CD14-positive monocyte (primary cell): Measurements from ENCODE around the gene PHACTR2. TPM values are rescaled to one million over a fixed set of nuclear protein-coding genes. Genes with fewer than 3 reads are reported as not detected.

Experiments used
- DNase-seq, 3 donors: peaks; one replicate each; pipeline ENCODE4 v3.0.0-alpha.2; 2011 to 2022
- H2AFZ ChIP-seq: 2 replicates; pipeline ENCODE4 v1.6.0; 2012; ENCODE audit warnings: mild to moderate bottlenecking, low read depth, low read length, inconsistent platforms; ENCODE audit not compliant: insufficient read depth, poor library complexity, severe bottlenecking
- H3K27ac ChIP-seq, 2 donors: 1 replicate in 1 of 2; 2 replicates in 1 of 2; pipeline ENCODE4 v1.5.1; 2012 to 2013; ENCODE audit warnings: low read length in 2 of 2, control low read depth in 1 of 2, inconsistent platforms in 1 of 2, low read depth in 1 of 2, mild to moderate bottlenecking in 1 of 2
- H3K27me3 ChIP-seq, 2 donors: one replicate each; pipeline versions ENCODE4 v1.6.0 to v1.6.1; 2011 to 2013; ENCODE audit warnings: low read length in 2 of 2; ENCODE audit not compliant: control insufficient read depth in 2 of 2, insufficient read depth in 2 of 2
- H3K36me3 ChIP-seq, 2 donors: replicated peaks in 1 of 2; 1 replicate in 1 of 2; 2 replicates in 1 of 2; pipeline versions ENCODE4 v1.5.1 to v1.6.1; 2012 to 2013; ENCODE audit warnings: low read length in 2 of 2, control low read depth in 1 of 2, inconsistent platforms in 1 of 2, mild to moderate bottlenecking in 1 of 2; ENCODE audit not compliant: insufficient read depth in 2 of 2, control insufficient read depth in 1 of 2
- H3K4me1 ChIP-seq, 2 donors: 1 replicate in 1 of 2; 2 replicates in 1 of 2; pipeline versions ENCODE4 v1.5.1 to v1.6.1; 2012 to 2013; ENCODE audit warnings: low read length in 2 of 2, control low read depth in 1 of 2, inconsistent platforms in 1 of 2, mild to moderate bottlenecking in 1 of 2, moderate library complexity in 1 of 2; ENCODE audit not compliant: insufficient read depth in 2 of 2, control insufficient read depth in 1 of 2
- H3K4me2 ChIP-seq: replicated peaks from 2 replicates; pipeline ENCODE3; 2012; ENCODE audit warnings: low read length, moderate library complexity, mild to moderate bottlenecking; ENCODE audit not compliant: poor library complexity, severe bottlenecking; ENCODE audit errors: extremely low read depth
- H3K4me3 ChIP-seq, 3 experiments: fragments of 200-600 bp in 1 of 3; sonication (generic) in 1 of 3; replicated peaks in 1 of 3; 1 replicate in 2 of 3; 2 replicates in 1 of 3; pipeline ENCODE4 v1.5.1; 2011 to 2013; ENCODE audit warnings: low read length in 3 of 3, mild to moderate bottlenecking in 3 of 3, control low read depth in 2 of 3, low read depth in 2 of 3, inconsistent platforms in 1 of 3, moderate library complexity in 1 of 3
- H3K79me2 ChIP-seq: 2 replicates; pipeline ENCODE4 v1.6.0; 2012; ENCODE audit warnings: mild to moderate bottlenecking, control low read depth, inconsistent platforms, low read length, moderate library complexity; ENCODE audit not compliant: insufficient read depth
- H3K9ac ChIP-seq: 2 replicates; pipeline ENCODE4 v1.6.0; 2017; ENCODE audit warnings: low read length, mild to moderate bottlenecking; ENCODE audit not compliant: insufficient read depth, poor library complexity, severe bottlenecking
- H3K9me3 ChIP-seq, 2 donors: replicated peaks in 1 of 2; 1 replicate in 1 of 2; 2 replicates in 1 of 2; pipeline versions ENCODE4 v1.5.1 to v1.6.1; 2012 to 2013; ENCODE audit warnings: low read length in 2 of 2, control low read depth in 1 of 2; ENCODE audit not compliant: control insufficient read depth in 1 of 2, insufficient read depth in 1 of 2
- H4K20me1 ChIP-seq: 2 replicates; pipeline ENCODE4 v1.6.0; 2012; ENCODE audit warnings: mild to moderate bottlenecking, low read length, control low read depth, moderate library complexity; ENCODE audit not compliant: insufficient read depth
- H3K27ac Mint-ChIP-seq, 7 donors: one replicate each; pipeline ENCODE4 v1.8.0; 2020; ENCODE audit warnings: mild to moderate bottlenecking in 7 of 7, mixed read lengths in 7 of 7, moderate library complexity in 6 of 7, inconsistent platforms in 2 of 7
- H3K27me3 Mint-ChIP-seq, 3 donors: one replicate each; pipeline ENCODE4 v1.8.0; 2021 to 2022; ENCODE audit warnings: low read depth in 3 of 3, mild to moderate bottlenecking in 3 of 3, mixed read lengths in 3 of 3, moderate library complexity in 3 of 3, inconsistent platforms in 1 of 3
- H3K36me3 Mint-ChIP-seq, 2 donors: one replicate each; pipeline ENCODE4 v1.8.0; 2020; ENCODE audit warnings: mixed read lengths in 2 of 2, inconsistent platforms in 1 of 2, mild to moderate bottlenecking in 1 of 2
- H3K4me1 Mint-ChIP-seq: one replicate; pipeline ENCODE4 v1.8.0; 2020; ENCODE audit warnings: mild to moderate bottlenecking, mixed read lengths
- H3K4me3 Mint-ChIP-seq, 2 donors: one replicate each; pipeline ENCODE4 v1.8.0; 2020; ENCODE audit warnings: mild to moderate bottlenecking in 2 of 2, mixed read lengths in 2 of 2, moderate library complexity in 1 of 2
- H3K9me3 Mint-ChIP-seq, 7 donors: one replicate each; pipeline ENCODE4 v1.8.0; 2020 to 2022; ENCODE audit warnings: mixed read lengths in 7 of 7, mild to moderate bottlenecking in 6 of 7, moderate library complexity in 6 of 7, inconsistent platforms in 2 of 7
- WGBS: methylation state at CpG from one replicate; pipeline ENCODE4 v1.1.5; 2013; ENCODE audit warnings: missing lambda C conversion rate; ENCODE audit not compliant: insufficient coverage; 5-methylcytosine and 5-hydroxymethylcytosine counted together
- intact Hi-C, 2 donors: fragments of 100-400 bp; cut with micrococcal nuclease; formaldehyde crosslinking; loops; one replicate each; pipeline versions ENCODE4 v1.15.0 to v1.15.1; 2023
- polyA plus RNA-seq, 3 donors: library from polyadenylated mRNA; depleted of rRNA in 1 of 3; unstranded in 2 of 3; stranded (reverse) in 1 of 3; fragments of 300-500 nt in 2 of 3; fragments of >200 nt in 1 of 3; fragmentation: Illumina TruSeq in 2 of 3; gene quantifications; 1 replicate in 2 of 3; 2 replicates in 1 of 3; pipeline ENCODE4 v1.2.3, GENCODE V29; 2012 to 2021
- TF ChIP-seq, protein P1 (sequence below): fragments of 200-600 bp; IDR thresholded peaks from one replicate; pipeline ENCODE4 v1.8.0; 2022; ENCODE audit warnings: antibody characterized with exemption, mild to moderate bottlenecking

PHACTR2 gene
- polyA plus RNA-seq, 3 donors: 9.6 to 11.6 (median 11.2) TPM

DNA sequence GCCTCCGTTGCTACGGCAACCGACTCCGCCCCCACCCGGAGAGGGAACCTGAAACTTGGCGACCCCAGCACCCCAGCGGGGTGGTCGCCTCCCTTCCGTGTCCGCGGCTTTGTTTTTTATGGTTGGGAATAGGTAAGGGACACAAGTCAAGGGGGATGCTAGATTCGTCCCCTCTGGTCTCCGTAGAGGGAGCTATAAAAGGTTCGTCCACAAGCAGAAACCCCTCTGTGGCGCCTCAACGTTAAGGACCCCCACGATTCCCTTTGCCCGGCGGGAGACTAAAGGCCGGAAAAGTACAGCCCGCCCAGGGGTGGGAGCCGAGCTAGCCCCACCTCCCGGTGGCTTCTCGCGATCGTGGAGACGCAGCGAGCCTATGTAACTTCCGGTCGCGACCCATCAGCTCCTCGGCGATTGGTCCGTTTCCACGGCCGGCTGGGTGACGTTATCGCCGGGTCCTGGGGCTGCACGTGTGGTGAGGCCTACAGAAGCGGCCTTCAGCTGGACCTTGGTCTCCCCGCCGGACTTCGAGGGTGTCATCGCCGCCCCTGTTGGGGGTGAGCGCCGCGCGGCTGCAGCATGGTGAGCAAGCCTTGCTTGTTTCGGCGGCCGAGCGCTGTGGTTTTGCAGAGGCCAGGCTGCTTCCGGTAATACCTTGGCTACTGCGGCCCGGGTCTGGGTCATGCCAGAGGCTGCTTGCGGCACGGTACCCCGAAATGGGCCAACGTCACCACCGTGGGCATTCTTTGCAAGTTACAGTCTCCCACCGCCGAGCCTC is 165.3 kb downstream of the PHACTR2 start, which contains the start of gene LTV1:
Gene LTV1 (plus strand): TSS at position 437 of the 775 bp plus-strand sequence. CDS start 140 bp downstream, at position 577.
- peak within 1 kb of the TSS; percentile 89 to 96 for H3K4me3 Mint-ChIP-seq
- H3K79me2 ChIP-seq: peaks cover 41% of the 10 kb centered on the region
- TF ChIP-seq, protein P1, sequence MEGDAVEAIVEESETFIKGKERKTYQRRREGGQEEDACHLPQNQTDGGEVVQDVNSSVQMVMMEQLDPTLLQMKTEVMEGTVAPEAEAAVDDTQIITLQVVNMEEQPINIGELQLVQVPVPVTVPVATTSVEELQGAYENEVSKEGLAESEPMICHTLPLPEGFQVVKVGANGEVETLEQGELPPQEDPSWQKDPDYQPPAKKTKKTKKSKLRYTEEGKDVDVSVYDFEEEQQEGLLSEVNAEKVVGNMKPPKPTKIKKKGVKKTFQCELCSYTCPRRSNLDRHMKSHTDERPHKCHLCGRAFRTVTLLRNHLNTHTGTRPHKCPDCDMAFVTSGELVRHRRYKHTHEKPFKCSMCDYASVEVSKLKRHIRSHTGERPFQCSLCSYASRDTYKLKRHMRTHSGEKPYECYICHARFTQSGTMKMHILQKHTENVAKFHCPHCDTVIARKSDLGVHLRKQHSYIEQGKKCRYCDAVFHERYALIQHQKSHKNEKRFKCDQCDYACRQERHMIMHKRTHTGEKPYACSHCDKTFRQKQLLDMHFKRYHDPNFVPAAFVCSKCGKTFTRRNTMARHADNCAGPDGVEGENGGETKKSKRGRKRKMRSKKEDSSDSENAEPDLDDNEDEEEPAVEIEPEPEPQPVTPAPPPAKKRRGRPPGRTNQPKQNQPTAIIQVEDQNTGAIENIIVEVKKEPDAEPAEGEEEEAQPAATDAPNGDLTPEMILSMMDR: no peak
- peaks cover 0 to 2% (median 0%) of the 10 kb centered on the region in 7 donors for H3K9me3 Mint-ChIP-seq
- H3K9me3 ChIP-seq: no peaks in the 10 kb centered on the region
- no peaks in the 10 kb centered on the region for H3K27me3 Mint-ChIP-seq
- peak within 1 kb of the TSS; percentile 81 to 97 for H3K27ac ChIP-seq
- intact Hi-C loops: loop anchor here in 1 of 2 donors (5.0 kb wide), 1 partner anchor 254 kb away; the partner anchor contains the start of gene SF3B5
- H3K36me3 ChIP-seq: peaks cover 26 to 33% of the 10 kb centered on the region in 2 donors
- H3K27ac Mint-ChIP-seq: peak within 1 kb of the TSS; percentile 95 to 98 (median 97)
- no peaks in the 10 kb centered on the region for H4K20me1 ChIP-seq
- peak within 1 kb of the TSS; percentile 87 for H3K4me2 ChIP-seq
- H3K27me3 ChIP-seq: no peaks in the 10 kb centered on the region
- DNase-seq: peak; percentile 93 to 94 (median 94)
- peaks cover 23% of the 10 kb centered on the region for H3K4me1 Mint-ChIP-seq
- H3K4me1 ChIP-seq: peaks cover 26 to 31% of the 10 kb centered on the region in 2 donors
- peak within 1 kb of the TSS; percentile 61 to 89 (median 72) for H3K4me3 ChIP-seq
- under 1% methylated on average over 60 of the region's 64 CpGs for WGBS
- peaks cover 27 to 28% of the 10 kb centered on the region in 2 donors for H3K36me3 Mint-ChIP-seq
- H2AFZ ChIP-seq: peak within 1 kb of the TSS; percentile 97
- H3K9ac ChIP-seq: peak within 1 kb of the TSS; percentile 95

DNA sequence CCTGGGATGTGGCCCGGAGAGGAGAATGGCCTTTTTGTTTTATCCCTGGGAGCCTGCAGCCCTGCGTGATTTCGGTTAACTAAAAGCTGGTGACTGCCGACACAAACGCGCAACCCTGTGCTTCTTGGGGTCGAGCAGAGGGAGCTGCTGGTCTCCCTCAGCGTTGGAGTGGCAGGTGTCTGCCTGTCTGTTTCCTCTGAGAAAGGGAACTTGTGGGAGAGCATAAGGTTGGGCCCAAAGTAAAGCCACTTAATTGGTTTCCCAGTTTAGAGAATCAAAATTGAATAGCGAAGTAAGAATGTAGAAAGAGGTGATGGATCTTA is 165.9 kb downstream of the PHACTR2 start:
- Mint-ChIP-seq H3K36me3 (peaks cover 31 to 32% of the 10 kb centered on the region in 2 donors), H3K4me3 (peak overlapping the region; percentile 89 to 96), H3K4me1 (peaks cover 23% of the 10 kb centered on the region), H3K9me3 (peaks cover 0 to 2% (median 0%) of the 10 kb centered on the region in 7 donors), H3K27ac (peak overlapping the region; percentile 95 to 98 (median 97)), H3K27me3 (no peaks in the 10 kb centered on the region)
- no peaks in the 10 kb centered on the region for H3K9me3 ChIP-seq
- peaks cover 32 to 38% of the 10 kb centered on the region in 2 donors for H3K36me3 ChIP-seq
- peak overlapping the region; percentile 81 to 97 for H3K27ac ChIP-seq
- peak overlapping the region; percentile 95 for H3K9ac ChIP-seq
- peak in 2 of 3 donors; percentile 8 to 26 for DNase-seq
- H4K20me1 ChIP-seq: no peaks in the 10 kb centered on the region
- TF ChIP-seq, protein P1: no peak
- peak overlapping the region; percentile 61 to 89 (median 72) for H3K4me3 ChIP-seq
- H3K27me3 ChIP-seq: no peaks in the 10 kb centered on the region
- H2AFZ ChIP-seq: peak overlapping the region; percentile 97
- peaks cover 46% of the 10 kb centered on the region for H3K79me2 ChIP-seq
- 0% methylated on average over 9 of the region's 9 CpGs for WGBS
- peaks cover 26 to 31% of the 10 kb centered on the region in 2 donors for H3K4me1 ChIP-seq
- intact Hi-C loops: loop anchor here in 1 of 2 donors (5.0 kb wide), 1 partner anchor 254 kb away; the partner anchor contains the start of gene SF3B5
- H3K4me2 ChIP-seq: peak overlapping the region; percentile 87
